IPS-15b (cell line): ENCODE results near the gene UBE2H.

Source experiments
- H3K27me3 ChIP-seq: one replicate; pipeline ENCODE4 v1.6.1; 2013; ENCODE audit warnings: low read length; ENCODE audit not compliant: control insufficient read depth, insufficient read depth
- H3K36me3 ChIP-seq: one replicate; pipeline ENCODE4 v1.6.1; 2013; ENCODE audit warnings: low read length; ENCODE audit not compliant: control insufficient read depth, insufficient read depth
- H3K4me1 ChIP-seq: one replicate; pipeline ENCODE4 v1.6.1; 2013; ENCODE audit warnings: mild to moderate bottlenecking, low read length; ENCODE audit not compliant: control insufficient read depth, insufficient read depth
- H3K4me3 ChIP-seq: one replicate; pipeline ENCODE4 v1.5.1; 2013; ENCODE audit warnings: low read depth, low read length
- H3K9ac ChIP-seq: one replicate; pipeline ENCODE4 v1.6.1; 2013; ENCODE audit warnings: low read depth, mild to moderate bottlenecking, low read length
- H3K9me3 ChIP-seq: one replicate; pipeline ENCODE4 v1.6.1; 2013; ENCODE audit warnings: mild to moderate bottlenecking, low read length; ENCODE audit not compliant: control insufficient read depth, insufficient read depth

Gene UBE2H

DNA sequence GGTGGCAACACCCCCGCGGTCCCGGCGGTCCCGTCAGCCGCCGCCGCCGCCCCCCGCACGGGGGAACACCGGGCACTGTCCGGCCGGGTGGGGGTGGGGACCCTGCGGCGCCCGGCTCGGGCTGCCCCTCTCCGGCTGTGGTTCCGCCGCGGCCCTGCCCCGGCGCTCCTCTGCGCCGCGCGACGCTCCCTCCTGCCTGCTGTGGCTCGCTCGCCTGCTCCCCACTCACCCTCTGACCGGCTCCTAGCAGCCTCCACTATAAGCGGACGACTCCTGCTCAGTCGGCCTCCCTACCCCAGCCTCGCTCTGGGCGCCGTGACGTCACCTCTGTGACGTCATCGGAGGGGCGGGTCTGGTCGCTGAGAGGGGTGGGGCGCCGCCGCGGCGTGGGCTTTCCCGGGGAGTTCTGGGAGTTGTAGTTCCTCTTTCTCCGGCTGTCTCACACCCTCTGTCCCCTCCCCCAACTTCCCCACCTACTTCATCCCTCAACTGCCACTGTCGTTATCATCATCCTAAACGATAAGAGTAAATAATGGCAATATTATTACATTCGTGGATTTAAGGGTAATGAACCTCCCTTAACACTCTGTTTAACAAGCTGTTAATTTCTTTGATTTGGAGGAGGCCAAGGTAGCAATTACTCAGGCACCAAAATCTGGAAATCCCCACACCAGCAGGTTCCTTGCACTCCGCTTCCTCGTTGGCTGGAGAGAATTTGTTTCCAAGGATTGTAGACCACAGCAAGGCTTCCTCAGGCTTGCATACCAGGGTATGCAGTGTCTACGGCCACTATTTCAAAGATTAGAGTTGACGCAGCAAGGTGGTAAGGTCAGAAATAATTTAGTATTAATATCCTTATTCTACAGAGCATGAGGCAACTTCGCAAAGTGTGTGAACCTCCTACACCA, at the start of gene UBE2H:
Gene UBE2H, minus strand, starts transcription at position 308 of the 908 bp plus-strand sequence. CDS start 405 bp downstream, outside the sequence.
- Histone ChIP-seq H3K9me3 (no peaks in the 10 kb centered on the region), H3K4me1 (peaks cover 8% of the 10 kb centered on the region), H3K27me3 (no peaks in the 10 kb centered on the region), H3K36me3 (no peaks in the 10 kb centered on the region), H3K4me3 (peak within 1 kb of the TSS; percentile 72), H3K9ac (peak within 1 kb of the TSS; percentile 94)

DNA sequence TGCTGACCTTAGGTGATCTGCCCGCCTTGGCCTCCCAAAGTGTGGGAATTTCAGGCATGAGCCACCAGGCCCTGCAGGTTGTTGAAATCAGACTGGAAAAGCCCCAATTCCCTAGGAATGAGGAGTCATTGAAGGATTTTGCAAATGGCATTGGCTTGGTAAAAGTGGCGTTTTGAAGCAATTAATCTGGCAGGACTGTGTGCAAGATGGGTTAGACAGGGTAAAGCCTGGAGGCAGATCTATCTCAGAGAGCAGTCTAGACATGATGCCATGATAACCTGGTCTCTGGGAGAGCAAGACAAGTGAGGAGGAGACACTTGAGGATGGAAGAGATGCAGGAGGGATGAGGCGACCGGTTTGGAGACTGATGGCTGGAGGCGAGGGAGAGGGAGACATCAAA, 45.7 kb upstream of the UBE2H start:
- Histone ChIP-seq H3K9ac (no peak overlapping the region), H3K9me3 (no peaks in the 10 kb centered on the region), H3K4me1 (no peaks in the 10 kb centered on the region), H3K4me3 (no peak overlapping the region), H3K36me3 (no peaks in the 10 kb centered on the region), H3K27me3 (no peaks in the 10 kb centered on the region)

DNA sequence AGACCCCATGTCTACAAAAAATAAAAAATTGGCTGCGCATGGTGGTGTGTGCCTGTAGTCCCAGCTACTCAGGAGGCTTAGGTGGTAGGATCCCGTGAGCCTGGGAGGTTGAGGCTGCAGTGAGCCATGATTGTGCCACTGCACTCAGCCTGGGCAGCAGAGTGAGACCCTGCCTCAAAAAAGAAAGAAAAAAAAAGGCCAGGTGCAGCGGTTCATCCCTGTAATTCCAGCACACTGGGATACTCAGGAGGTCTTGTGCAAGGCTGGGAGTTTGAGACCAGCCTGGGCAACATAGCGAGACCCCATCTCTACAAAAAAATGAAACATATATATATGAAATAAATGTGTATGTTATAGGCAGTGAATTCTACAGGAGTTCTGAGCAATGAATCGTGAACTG, 44.5 kb upstream of the UBE2H start:
- Histone ChIP-seq H3K9ac (no peak overlapping the region), H3K4me3 (no peak overlapping the region), H3K4me1 (no peaks in the 10 kb centered on the region), H3K27me3 (no peaks in the 10 kb centered on the region), H3K36me3 (no peaks in the 10 kb centered on the region), H3K9me3 (no peaks in the 10 kb centered on the region)

- H3K36me3 ChIP-seq = no peaks in the 10 kb centered on the region
- H3K4me3 ChIP-seq = no peak overlapping the region
- H3K27me3 ChIP-seq = no peaks in the 10 kb centered on the region
- H3K9me3 ChIP-seq = no peaks in the 10 kb centered on the region
- no peaks in the 10 kb centered on the region for H3K4me1 ChIP-seq
- no peak overlapping the region for H3K9ac ChIP-seq
These were observed 40.5 kb upstream of the UBE2H start for GRCh38 chr7:129993275-129993674.

DNA sequence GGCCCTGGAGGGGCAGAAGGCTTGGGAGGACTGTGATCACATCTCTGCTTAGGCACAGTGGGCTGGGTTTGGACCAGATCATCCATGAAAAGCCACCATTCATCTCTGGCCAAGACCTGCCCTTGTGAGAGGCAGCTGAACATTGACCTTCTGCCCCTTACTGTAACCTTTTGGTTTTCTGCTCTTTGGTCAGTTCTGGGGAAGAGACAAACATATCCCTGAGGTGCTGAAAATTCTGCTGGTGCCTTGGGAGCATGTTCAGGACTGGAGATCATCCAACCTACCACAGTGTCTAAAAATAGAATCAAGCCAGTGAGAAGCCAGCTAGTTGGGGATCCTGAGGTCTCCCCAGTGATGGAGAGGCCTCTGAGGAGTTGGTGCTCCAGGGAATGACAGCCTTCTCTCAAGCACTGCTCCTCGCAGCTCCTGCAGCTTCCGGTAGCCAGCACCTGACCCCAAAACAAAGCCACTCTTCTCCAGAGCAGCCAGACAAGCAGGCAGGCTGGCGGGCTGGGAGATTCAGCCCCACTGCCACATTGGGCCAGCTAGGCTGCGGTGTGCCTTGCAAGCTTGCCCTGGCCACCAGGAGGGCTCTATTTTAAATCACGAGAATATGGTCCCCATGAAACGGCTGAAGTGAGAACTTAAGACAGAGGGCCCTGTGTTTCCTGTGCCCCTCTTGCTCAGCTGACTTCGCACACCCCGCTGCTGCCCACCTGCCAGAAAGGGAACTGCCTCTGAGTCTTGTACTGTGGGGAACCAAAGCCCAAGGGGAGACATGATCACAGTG, 37.8 kb upstream of the UBE2H start:
- Histone ChIP-seq H3K36me3 (no peaks in the 10 kb centered on the region), H3K4me3 (no peak overlapping the region), H3K9ac (no peak overlapping the region), H3K27me3 (no peaks in the 10 kb centered on the region), H3K4me1 (no peaks in the 10 kb centered on the region), H3K9me3 (no peaks in the 10 kb centered on the region)

DNA sequence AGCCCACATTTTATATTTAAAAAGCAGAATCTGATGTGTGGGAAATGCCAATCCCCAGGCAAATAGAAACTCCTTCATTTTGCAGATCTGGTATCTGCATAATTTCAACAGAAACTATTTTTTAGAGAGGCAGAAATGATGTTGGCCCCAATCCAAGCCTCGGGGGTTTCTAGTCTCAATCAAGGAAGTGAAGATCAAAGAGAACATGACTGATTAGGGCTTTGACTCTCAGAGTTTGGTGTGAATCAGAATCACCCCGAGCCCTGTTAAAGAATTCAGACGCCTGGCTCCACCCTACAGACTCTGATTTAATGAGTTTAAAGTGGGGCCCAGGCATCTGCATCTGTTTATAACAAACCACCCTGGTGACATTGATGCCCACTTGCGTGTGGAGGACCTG, 36.7 kb upstream of the UBE2H start:
- Histone ChIP-seq H3K27me3 (no peaks in the 10 kb centered on the region), H3K9me3 (no peaks in the 10 kb centered on the region), H3K9ac (no peak overlapping the region), H3K36me3 (no peaks in the 10 kb centered on the region), H3K4me3 (no peak overlapping the region), H3K4me1 (no peaks in the 10 kb centered on the region)

GRCh38 chr7:129986600-129986999, 33.8 kb upstream of the UBE2H start:
- no peak overlapping the region for H3K9ac ChIP-seq
- no peaks in the 10 kb centered on the region for H3K4me1 ChIP-seq
- H3K27me3 ChIP-seq = no peaks in the 10 kb centered on the region
- no peaks in the 10 kb centered on the region for H3K9me3 ChIP-seq
- H3K4me3 ChIP-seq = no peak overlapping the region
- H3K36me3 ChIP-seq = no peaks in the 10 kb centered on the region

DNA sequence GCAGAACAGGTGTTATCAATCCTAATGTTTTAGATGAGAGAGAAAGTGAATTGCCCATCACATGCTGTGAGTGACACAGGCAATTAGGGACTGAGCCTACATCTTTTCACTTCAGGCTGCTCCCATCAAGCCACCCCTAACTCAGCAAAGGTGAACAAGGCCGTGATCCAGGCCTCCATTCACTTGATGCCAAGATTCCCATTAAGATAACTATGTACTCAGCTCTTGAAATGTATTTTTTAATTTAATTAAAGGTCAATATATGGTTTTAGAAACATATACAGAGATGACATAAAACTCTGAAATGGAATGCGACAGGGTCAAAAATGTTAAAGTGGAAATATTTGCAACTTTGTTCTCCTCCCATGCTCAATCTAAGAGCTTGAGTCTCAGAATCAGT, 27.9 kb upstream of the UBE2H start:
- Histone ChIP-seq H3K9ac (no peak overlapping the region), H3K4me1 (no peaks in the 10 kb centered on the region)

GRCh38 chr7:129975309-129975708, 22.5 kb upstream of the UBE2H start:
- Histone ChIP-seq H3K9ac (no peak overlapping the region), H3K27me3 (no peaks in the 10 kb centered on the region), H3K4me3 (no peak overlapping the region), H3K36me3 (no peaks in the 10 kb centered on the region), H3K9me3 (no peaks in the 10 kb centered on the region), H3K4me1 (no peaks in the 10 kb centered on the region)

More for the DNA sequence above, 27.9 kb upstream of the UBE2H start:
- Histone ChIP-seq H3K36me3 (no peaks in the 10 kb centered on the region), H3K27me3 (no peaks in the 10 kb centered on the region), H3K4me3 (no peak overlapping the region), H3K9me3 (no peaks in the 10 kb centered on the region)

GRCh38 chr7:129970816-129971215, 18.1 kb upstream of the UBE2H start:
- Histone ChIP-seq H3K4me3 (no peak overlapping the region), H3K9ac (no peak overlapping the region), H3K27me3 (no peaks in the 10 kb centered on the region), H3K36me3 (no peaks in the 10 kb centered on the region), H3K9me3 (no peaks in the 10 kb centered on the region), H3K4me1 (peaks cover 10% of the 10 kb centered on the region)

DNA sequence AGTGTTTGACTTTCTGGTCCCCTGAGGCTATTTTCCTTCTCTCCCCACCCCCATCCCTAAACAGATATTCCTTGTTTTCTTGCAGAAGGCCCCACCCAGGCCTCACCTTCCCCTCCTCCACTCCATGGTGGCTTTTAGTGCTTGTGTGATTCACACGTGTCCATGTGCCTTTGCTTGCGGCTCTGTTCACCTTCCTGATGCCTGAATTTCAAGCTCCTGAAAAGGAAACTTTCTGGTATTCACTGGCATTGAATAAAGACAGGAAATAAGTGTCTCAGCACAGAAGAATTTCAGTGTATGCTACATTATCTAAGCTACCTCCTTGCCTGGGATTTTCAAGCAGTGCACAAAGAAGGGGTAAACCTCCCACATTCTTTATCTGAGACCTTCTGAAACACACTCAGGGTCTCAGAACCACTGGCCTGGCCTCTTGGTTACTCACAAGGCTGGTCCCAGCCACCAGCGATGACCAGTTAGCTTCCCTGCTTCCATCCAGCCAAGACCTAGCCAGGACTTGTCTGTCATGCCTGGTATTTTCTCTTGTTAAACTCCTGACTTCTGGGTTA, 17.2 kb upstream of the UBE2H start:
- Histone ChIP-seq H3K36me3 (no peaks in the 10 kb centered on the region), H3K27me3 (no peaks in the 10 kb centered on the region), H3K9ac (no peak overlapping the region), H3K4me3 (no peak overlapping the region), H3K9me3 (no peaks in the 10 kb centered on the region), H3K4me1 (peaks cover 10% of the 10 kb centered on the region)
